ENCODE measurements around the gene COL9A3.

COL9A3 gene

DNA sequence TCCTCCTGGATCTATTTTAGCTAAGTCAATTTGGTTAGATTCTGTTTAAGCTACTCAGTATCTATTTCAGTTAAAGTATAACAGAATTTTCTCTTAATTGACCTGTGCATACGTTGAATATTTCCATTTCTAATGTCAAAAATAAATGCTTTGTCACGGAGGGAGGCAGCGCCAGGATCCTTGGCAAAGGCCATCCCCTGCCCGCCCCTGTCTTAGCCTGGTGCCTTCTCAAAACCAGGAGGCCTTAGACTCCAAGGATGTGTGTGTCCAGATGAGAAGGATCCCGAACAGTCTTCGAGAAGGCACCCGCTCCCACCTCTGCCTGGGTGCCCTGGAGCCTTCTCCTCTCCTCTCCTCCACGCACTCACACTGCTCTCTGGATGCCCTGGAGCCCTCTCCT lies 22.4 kb downstream of the COL9A3 start:
- Mint-ChIP-seq H3K4me1 (peaks cover 11% of the 10 kb centered on the region), H3K4me3 (no peak overlapping the region), H3K27ac (no peak overlapping the region), H3K9me3 (no peaks in the 10 kb centered on the region), H3K27me3 (ENCODE audit: low read depth) (peaks cover 5% of the 10 kb centered on the region), H3K36me3 (ENCODE audit: low read depth) (peaks cover 3% of the 10 kb centered on the region)
- TF ChIP-seq, protein P1, sequence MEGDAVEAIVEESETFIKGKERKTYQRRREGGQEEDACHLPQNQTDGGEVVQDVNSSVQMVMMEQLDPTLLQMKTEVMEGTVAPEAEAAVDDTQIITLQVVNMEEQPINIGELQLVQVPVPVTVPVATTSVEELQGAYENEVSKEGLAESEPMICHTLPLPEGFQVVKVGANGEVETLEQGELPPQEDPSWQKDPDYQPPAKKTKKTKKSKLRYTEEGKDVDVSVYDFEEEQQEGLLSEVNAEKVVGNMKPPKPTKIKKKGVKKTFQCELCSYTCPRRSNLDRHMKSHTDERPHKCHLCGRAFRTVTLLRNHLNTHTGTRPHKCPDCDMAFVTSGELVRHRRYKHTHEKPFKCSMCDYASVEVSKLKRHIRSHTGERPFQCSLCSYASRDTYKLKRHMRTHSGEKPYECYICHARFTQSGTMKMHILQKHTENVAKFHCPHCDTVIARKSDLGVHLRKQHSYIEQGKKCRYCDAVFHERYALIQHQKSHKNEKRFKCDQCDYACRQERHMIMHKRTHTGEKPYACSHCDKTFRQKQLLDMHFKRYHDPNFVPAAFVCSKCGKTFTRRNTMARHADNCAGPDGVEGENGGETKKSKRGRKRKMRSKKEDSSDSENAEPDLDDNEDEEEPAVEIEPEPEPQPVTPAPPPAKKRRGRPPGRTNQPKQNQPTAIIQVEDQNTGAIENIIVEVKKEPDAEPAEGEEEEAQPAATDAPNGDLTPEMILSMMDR (IDR thresholded peaks at IDR 0.05; ENCODE audit: unreplicated experiment in 3 of 3), result no peak

DNA sequence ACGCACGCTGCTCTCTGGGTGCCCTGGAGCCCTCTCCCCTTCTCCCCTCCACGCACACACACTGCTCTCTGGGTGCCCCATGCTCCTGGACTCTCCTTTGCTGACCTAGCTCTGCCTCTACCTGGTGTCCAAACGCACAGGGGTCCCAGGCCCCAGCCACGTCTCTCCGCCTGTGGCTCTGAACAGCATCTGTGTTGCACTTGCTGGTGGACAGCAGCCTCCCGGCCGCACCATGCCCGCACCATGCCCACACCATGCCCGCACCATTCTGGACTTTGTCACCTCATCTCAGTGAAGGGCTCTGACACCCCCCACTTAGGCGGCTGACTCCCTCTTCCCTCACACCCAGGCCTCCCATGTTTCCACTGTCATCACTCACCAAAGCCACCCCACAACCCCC lies 23.0 kb downstream of the COL9A3 start:
- Mint-ChIP-seq H3K27me3 (ENCODE audit: low read depth) (peaks cover 5% of the 10 kb centered on the region), H3K4me1 (peaks cover 11% of the 10 kb centered on the region), H3K36me3 (ENCODE audit: low read depth) (peaks cover 3% of the 10 kb centered on the region), H3K9me3 (no peaks in the 10 kb centered on the region), H3K4me3 (no peak overlapping the region), H3K27ac (no peak overlapping the region)
- TF ChIP-seq, protein P1 (IDR thresholded peaks at IDR 0.05; ENCODE audit: unreplicated experiment in 3 of 3), result no peak

DNA sequence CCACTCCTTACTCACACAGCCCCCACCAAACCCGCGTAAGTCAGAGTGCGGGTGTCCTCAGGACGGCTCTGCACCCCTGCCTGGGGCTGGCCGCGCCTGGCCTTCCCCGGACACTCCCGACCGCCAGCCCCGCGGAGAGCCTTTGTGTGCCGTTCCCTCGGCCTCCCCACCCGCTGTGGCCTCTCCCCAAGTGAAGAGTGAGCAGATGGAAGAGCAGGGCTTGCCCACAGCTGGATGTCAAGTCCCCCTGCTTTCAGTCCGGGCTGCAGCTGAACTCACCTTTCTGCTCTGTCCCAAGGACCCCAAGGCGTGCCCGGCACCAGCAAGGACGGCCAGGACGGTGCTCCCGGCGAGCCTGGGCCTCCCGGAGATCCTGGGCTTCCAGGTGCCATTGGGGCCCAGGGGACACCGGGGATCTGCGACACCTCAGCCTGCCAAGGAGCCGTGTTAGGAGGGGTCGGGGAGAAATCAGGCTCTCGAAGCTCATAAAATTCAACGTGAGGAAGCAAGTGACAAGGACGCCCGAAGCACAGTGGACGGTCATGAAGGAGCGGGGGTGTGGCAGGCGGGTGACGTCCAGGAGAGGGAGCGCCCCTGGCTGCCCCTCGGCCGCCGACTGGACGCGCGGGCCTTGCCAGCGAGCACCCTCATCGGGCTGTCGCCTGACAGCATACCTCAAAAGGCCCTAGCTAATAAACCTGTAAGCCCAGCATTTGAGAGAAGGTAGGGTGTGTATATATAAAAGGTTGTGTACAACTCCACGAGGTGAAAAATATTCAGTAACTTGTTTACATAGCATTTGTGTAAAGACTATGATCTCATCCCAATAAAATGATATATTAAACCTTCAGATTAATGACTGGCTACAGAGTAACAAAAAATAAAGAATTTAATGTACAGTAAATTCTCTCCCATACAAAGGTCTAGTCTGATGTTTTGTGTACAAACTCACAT lies 23.7 kb downstream of the COL9A3 start:
- Mint-ChIP-seq H3K4me1 (peaks cover 9% of the 10 kb centered on the region), H3K27me3 (ENCODE audit: low read depth) (no peaks in the 10 kb centered on the region), H3K4me3 (no peak overlapping the region), H3K9me3 (no peaks in the 10 kb centered on the region), H3K36me3 (ENCODE audit: low read depth) (peaks cover 6% of the 10 kb centered on the region), H3K27ac (no peak overlapping the region)
- TF ChIP-seq, protein P1 (IDR thresholded peaks at IDR 0.05; ENCODE audit: unreplicated experiment in 3 of 3), result no peak

DNA sequence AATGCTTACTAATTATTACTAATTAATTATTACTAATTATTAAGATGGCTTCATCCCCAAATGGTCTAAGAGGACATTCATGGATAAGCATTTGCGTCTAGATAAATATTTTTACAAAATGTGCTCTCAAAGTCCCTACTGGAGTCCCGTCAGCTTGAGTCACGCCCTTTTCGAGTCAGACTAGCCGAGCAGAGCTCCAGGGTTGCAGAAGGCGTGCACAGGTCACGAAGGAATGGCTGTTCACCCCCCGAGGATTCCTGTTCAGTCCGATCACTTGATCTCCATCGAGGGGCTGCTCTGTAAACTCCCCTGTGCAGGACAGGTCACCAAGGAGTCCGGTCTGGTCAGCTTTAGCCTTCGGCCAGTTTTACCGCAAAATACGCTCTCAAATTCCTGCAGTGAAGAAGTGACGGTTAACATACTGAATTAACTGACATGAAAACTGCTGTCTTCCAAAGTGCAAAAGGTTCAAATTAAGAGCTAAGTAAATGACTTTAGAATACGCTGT lies 24.9 kb downstream of the COL9A3 start:
- Mint-ChIP-seq H3K36me3 (ENCODE audit: low read depth) (peaks cover 12% of the 10 kb centered on the region), H3K27me3 (ENCODE audit: low read depth) (no peaks in the 10 kb centered on the region), H3K9me3 (no peaks in the 10 kb centered on the region), H3K4me3 (no peak overlapping the region), H3K4me1 (peaks cover 16% of the 10 kb centered on the region), H3K27ac (no peak overlapping the region)
- TF ChIP-seq, protein P1 (IDR thresholded peaks at IDR 0.05; ENCODE audit: unreplicated experiment in 3 of 3), result no peak

DNA sequence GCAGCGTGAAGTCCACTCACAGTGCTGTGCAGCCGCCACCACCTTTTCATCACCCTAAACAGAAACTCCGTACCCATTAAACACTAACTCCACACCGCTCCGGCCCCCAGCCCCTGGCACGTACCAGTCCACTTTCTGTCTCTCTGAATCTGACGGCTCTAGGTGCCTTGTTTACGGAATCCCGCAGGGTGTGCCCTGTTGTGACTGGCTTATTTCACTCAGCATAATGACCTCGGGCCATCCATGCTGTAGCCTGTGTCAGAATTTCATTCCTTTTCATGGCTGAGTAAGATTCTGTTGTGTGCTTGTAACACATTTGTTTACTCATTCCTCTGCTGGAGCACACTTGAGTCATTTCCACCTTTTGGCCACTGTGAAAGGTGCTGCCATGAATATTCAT lies 26.8 kb downstream of the COL9A3 start:
- H3K4me3 Mint-ChIP-seq, result no peak overlapping the region
- H3K27me3 Mint-ChIP-seq (ENCODE audit: low read depth), result peaks cover 3% of the 10 kb centered on the region
- no peak overlapping the region for H3K27ac Mint-ChIP-seq
- TF ChIP-seq, protein P1 (IDR thresholded peaks at IDR 0.05; ENCODE audit: unreplicated experiment in 3 of 3), result no peak
- no peaks in the 10 kb centered on the region for H3K9me3 Mint-ChIP-seq
- peaks cover 16% of the 10 kb centered on the region for H3K36me3 Mint-ChIP-seq (ENCODE audit: low read depth)
- peaks cover 26% of the 10 kb centered on the region for H3K4me1 Mint-ChIP-seq

Data from nephron (organoid).